Hepatocyte (in vitro differentiated cells): ENCODE data around the gene FLAD1.

Experiments used
- CTCF ChIP-seq: fragments of 200-600 bp; sonication (generic); IDR thresholded peaks from 2 replicates; pipeline ENCODE4 v1.5.1; 2016; ENCODE audit warnings: antibody characterized with exemption, mild to moderate bottlenecking; ENCODE audit not compliant: poor library complexity
- EZH2phosphoT487 ChIP-seq: fragments of 200-600 bp; sonication (generic); IDR thresholded peaks from one replicate; pipeline ENCODE4 v1.6.1; 2018; ENCODE audit warnings: antibody characterized with exemption, mild to moderate bottlenecking, low read depth, moderate library complexity; ENCODE audit not compliant: unreplicated experiment, severe bottlenecking

GRCh38 chr1:154987326-154987725 is 4.2 kb downstream of the FLAD1 start:
- TF ChIP-seq CTCF (no peak), EZH2phosphoT487 (no peak)
